ENCODE data around the gene IL25.
"Not testable (repeated sequence)": the region's sequence is repeated elsewhere in the genome, so short reads cannot be mapped to it uniquely, and the experiment has no call there.

IL25 gene

GRCh38 chr14:23421594-23421993, 49.0 kb downstream of the IL25 start:
- DNase-seq (ENCODE audit: low read depth, low spot score): no peak
- no peak for TF ChIP-seq CTCF (IDR thresholded peaks at IDR 0.05; ENCODE audit: low read depth, low read length)
- no peak overlapping the region for H3K4me3 ChIP-seq (ENCODE audit: low read depth, low read length)
- in situ Hi-C loops (cut with HindIII; ENCODE audit: low sequenced_read_pairs): no loop called here

- in situ Hi-C loops (cut with HindIII; ENCODE audit: low sequenced_read_pairs): no loop called here
- TF ChIP-seq CTCF (IDR thresholded peaks at IDR 0.05; ENCODE audit: low read depth, low read length): no peak
- no peak for DNase-seq (ENCODE audit: low read depth, low spot score)
- H3K4me3 ChIP-seq (ENCODE audit: low read depth, low read length): no peak overlapping the region
Measured at GRCh38 chr14:23423657-23424056, 51.0 kb downstream of the IL25 start.

- in situ Hi-C loops (cut with HindIII; ENCODE audit: low sequenced_read_pairs): no loop called here
- no peak overlapping the region for H3K4me3 ChIP-seq (ENCODE audit: low read depth, low read length)
- TF ChIP-seq CTCF (IDR thresholded peaks at IDR 0.05; ENCODE audit: low read depth, low read length): no peak
- no peak for DNase-seq (ENCODE audit: low read depth, low spot score)
Measured at GRCh38 chr14:23425169-23425568, 52.6 kb downstream of the IL25 start.

- in situ Hi-C loops (cut with HindIII; ENCODE audit: low sequenced_read_pairs); DNase-seq (ENCODE audit: low read depth, low spot score): not testable (repeated sequence)
Measured at GRCh38 chr14:23425798-23426197, 53.2 kb downstream of the IL25 start.

More at GRCh38 chr14:23425798-23426197, 53.2 kb downstream of the IL25 start:
- not testable (repeated sequence) for H3K4me3 ChIP-seq (ENCODE audit: low read depth, low read length)

Measured in astrocyte of the spinal cord (primary cell).